Measurements from ENCODE around the gene RUNX3. TPM values are rescaled to one million over a fixed set of nuclear protein-coding genes. Genes with fewer than 3 reads are reported as not detected.
A peak's percentile ranks its signal among the peaks of the same experiment; 100 is the strongest.

The RUNX3 gene
- total RNA-seq, 2 experiments from 2014 or later, result 12.2 to 39.5 TPM

GRCh38 chr1:24849672-24850295, 80.3 kb downstream of the RUNX3 start:
- peak; percentile 40 for DNase-seq (ENCODE audit: low spot score)
- ChIA-PET CTCF (ENCODE audit: unreplicated experiment) (no interaction called here), POLR2A (interaction anchor here (0.6 kb wide), 1 partner anchor 113 kb away, joined by 4 read pairs; no protein-coding TSS in a partner anchor)

More at GRCh38 chr1:24849672-24850295, 80.3 kb downstream of the RUNX3 start:
- no peak overlapping the region for H3K27ac ChIP-seq (ENCODE audit: low read depth, low read length, poor library complexity, severe bottlenecking)
- H3K4me2 ChIP-seq (ENCODE audit: low read length), result no peak overlapping the region
- no peak overlapping the region for H3K4me3 ChIP-seq (ENCODE audit: low read depth, low read length, poor library complexity, severe bottlenecking)
- no peaks in the 10 kb centered on the region for H3K79me2 ChIP-seq (ENCODE audit: insufficient read depth, low read depth, low read length)
- intact Hi-C loops (cut with micrococcal nuclease; ENCODE audit: unreplicated experiment), result loop anchor here (5.0 kb wide), 1 partner anchor 358 kb away; no protein-coding TSS in a partner anchor
- no peaks in the 10 kb centered on the region for H3K9me2 ChIP-seq (ENCODE audit: insufficient read depth, low read length)
- H2AFZ ChIP-seq (ENCODE audit: low read length), result no peak overlapping the region
- no peak for TF ChIP-seq EZH2phosphoT487 (IDR thresholded peaks at IDR 0.05; ENCODE audit: borderline replicate concordance, low read depth, low read length)
- peak; percentile 57; the same call in 1 of the 2 replicates for TF ChIP-seq CTCF (conservative IDR thresholded peaks at IDR 0.05; ENCODE audit: low read length)
- no TSS peak for BruUV-seq (replicated peaks)
- no peaks in the 10 kb centered on the region for H3K9me3 ChIP-seq (ENCODE audit: low read length)
- H3K4me1 ChIP-seq (ENCODE audit: insufficient read depth, low read length, poor library complexity, severe bottlenecking), result peaks cover 19% of the 10 kb centered on the region
- H3K36me3 ChIP-seq (ENCODE audit: insufficient read depth, low read length), result peaks cover 10% of the 10 kb centered on the region; the same call in 1 of the 2 replicates
- H4K20me1 ChIP-seq (ENCODE audit: insufficient read depth, low read length), result 0 out of 2 replicates have a peak, but pooled peaks cover 3% of the 10 kb centered on the region

Small RNAs within 50 kb of the gene (microRNA-seq; reads per million reads assigned to microRNA genes)
- 3.8 reads per million for gene MIR6731 (ENCODE audit: borderline replicate concordance)

Small RNAs within 50 kb of the gene (small RNA-seq; reads per million reads assigned to genes)
- gene MIR6731, result not detected

Other genes starting within 250 kb of the RUNX3 start
- gene CLIC4, start 184.8 kb downstream of the RUNX3 start, total RNA-seq (2014; rRNA removed; shearing (Covaris generic)), result 35.5 and 35.7 TPM in 2 replicates
- 113 and 116 TPM in 2 replicates for gene CLIC4, start 184.8 kb downstream of the RUNX3 start, total RNA-seq (2022)